GM21381 (cell line): ENCODE results near the gene HOXB4.

Source experiments
- ATAC-seq: cut with Tn5 transposase; IDR thresholded peaks from one replicate; pipeline ENCODE4 v1.9.1; 2021; ENCODE audit warnings: mild to moderate bottlenecking, moderate library complexity; ENCODE audit not compliant: unreplicated experiment

Gene HOXB4

DNA sequence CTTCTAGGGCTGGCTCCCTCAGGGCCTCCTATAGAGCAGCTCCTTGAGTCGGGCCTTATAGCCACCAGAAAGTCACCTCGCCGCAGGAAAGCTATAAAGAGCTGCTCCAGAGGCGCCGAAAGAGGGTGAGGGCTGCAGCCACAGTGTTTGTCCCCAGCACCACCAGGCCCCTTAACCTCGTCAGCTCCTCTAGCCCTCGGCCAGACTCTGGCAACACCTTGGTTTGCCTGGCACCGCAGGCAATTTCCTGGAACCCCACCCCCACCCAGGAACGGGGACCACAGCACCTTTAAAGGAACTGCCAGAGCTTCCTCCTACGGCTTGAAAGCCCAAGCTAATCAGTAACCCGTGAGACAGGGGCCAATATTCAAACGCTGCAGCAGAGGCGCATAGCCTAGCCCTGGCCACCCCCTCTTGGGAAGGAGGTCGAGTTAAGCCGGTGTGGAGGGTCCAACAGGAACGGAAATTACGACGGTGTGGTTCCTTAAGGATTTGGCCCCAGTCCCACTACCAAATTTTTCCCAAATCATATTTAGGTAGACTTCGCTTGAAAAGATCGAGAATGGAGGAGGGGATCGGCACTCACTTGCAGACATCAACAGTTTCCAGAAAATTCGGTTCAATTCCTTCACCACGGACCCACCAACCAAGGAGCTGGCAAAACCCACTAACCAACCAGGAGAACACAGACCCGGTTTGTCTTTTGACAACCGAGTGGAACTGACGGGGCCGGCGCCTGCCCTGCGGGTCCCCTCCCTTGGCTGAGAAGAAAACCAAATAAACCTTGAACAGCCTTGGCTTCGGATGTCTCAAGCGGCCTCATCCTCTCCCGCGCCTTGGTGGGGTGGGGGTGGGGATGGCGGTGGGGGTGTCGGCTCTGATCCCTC is 23.6 kb upstream of the HOXB4 start:
- ATAC-seq: no peak

- no peak for ATAC-seq
Measured at GRCh38 chr17:48601207-48601538, 23.0 kb upstream of the HOXB4 start.

GRCh38 chr17:48600244-48601098 is 22.3 kb upstream of the HOXB4 start:
- ATAC-seq: no peak

- ATAC-seq: no peak
Measured at GRCh38 chr17:48599354-48599753, 21.2 kb upstream of the HOXB4 start.

DNA sequence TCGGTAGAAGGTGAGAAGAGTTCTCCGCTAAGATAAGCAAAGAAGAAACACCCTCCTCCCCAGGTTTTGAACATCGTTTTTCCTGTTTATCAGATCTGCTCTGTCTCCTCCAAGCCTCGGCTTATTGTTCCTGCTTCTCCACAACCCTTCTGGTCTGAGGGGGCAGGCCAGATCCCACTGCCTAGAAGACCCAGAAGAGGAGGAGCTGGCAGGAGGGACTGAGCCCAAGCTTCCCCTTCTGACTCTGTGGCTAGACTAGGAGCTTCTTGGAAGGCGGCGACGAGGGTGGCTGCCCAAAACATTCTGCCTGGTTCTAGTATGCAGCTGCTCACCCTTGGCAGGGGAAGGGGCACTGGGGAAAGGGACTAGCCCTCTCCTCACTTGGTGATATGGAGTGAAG is 20.6 kb upstream of the HOXB4 start:
- no peak for ATAC-seq

- no peak for ATAC-seq
Measured at GRCh38 chr17:48597778-48598631, 19.9 kb upstream of the HOXB4 start.

- ATAC-seq: no peak
Measured at GRCh38 chr17:48597528-48597777, 19.3 kb upstream of the HOXB4 start.

- no peak for ATAC-seq
Measured at GRCh38 chr17:48596735-48597527, 18.8 kb upstream of the HOXB4 start.

GRCh38 chr17:48596000-48596734 is 18.0 kb upstream of the HOXB4 start:
- no peak for ATAC-seq

GRCh38 chr17:48595278-48595999 is 17.3 kb upstream of the HOXB4 start:
- ATAC-seq: no peak

- ATAC-seq: no peak
Measured at GRCh38 chr17:48594538-48595277, 16.6 kb upstream of the HOXB4 start.

DNA sequence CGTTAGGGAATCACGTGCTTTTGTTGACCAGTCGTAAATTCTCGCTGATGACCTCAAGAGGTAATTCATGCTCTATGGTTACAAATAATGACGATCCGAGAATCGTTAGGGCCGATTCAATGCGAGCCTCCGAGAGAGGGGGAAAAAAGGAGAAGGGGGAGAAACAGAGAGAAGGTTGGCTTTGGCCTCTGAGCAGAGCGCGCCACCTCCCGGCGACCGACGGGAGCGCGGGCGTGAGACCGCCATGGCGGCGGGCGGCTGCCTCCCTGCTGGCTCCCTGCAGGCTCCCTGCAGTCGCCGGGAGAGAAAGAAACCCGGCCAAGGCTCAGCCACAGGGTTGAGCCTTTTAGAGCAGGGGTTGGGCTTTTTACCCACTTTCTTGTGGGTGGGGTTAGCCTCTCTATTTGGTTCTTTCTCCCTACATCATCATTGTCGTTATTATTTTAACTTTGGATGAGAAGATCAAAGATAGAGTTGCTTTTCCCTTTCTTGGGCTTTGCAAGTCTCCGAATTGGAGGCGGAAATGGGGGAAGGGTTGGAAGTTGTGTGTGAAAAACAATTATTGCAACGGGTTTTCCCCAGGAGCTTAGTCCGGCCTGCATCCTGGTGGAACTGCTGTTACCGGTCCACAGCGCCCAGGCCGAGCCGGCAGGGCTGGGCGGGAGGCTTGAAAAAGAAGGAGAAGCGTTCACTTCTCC is 15.8 kb upstream of the HOXB4 start:
- no peak for ATAC-seq

- no peak for ATAC-seq
Measured at GRCh38 chr17:48593126-48593829, 15.1 kb upstream of the HOXB4 start, which contains the start of gene HOXB5. TSS of gene HOXB5 (minus strand) at chr17:48593779. CDS start at chr17:48593682, 97 bp downstream.

GRCh38 chr17:48592577-48592976 is 14.4 kb upstream of the HOXB4 start:
- ATAC-seq: no peak

GRCh38 chr17:48592057-48592514 is 13.9 kb upstream of the HOXB4 start:
- no peak for ATAC-seq

DNA sequence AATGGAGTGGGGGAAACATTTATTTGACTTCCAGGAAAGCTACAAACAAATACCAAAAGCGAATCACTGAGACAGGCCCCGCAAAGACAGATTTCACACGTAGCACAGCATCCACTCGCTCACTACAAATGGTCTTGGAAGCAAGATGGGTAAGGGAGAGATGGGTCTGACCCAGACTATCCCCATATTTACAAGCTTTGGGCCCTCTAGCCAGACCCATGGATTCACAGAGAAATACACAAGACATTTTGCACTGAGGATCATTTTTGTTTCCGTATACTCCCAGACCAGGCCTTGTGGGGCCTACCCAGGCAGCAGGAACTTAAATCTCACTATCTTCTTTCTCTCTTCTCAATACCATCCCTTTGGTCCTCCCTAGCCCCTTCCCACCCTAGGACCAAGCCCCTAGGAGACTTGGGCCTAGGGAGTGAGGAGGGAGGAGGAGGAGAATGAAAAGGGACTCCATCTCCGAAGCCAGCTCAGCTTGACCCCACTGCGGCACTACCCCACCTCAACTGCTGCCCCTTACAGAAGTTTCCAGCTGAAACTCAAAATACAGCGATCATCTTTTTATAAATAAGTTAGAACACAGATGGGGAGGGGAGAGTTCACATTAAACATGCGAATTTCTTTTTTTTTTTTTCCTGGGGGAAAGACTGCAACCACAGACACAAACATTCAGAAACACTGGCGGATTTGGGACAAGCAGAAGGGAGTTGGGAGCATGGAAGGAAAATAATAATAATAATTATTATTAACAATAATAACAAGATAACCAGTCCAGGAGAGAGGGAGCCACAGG is 13.3 kb upstream of the HOXB4 start:
- no peak for ATAC-seq
